Measurements from ENCODE around the gene CTNNBL1. TPM values are rescaled to one million over a fixed set of nuclear protein-coding genes. Genes with fewer than 3 reads are reported as not detected.

The CTNNBL1 gene
- total and polyA plus RNA-seq, 11 donors: 22.6 to 68.9 (median 50.5) TPM

GRCh38 chr20:37723668-37724067, 29.8 kb downstream of the CTNNBL1 start:
- H3K9me3 ChIP-seq: peaks cover 0 to 13% (median 2%) of the 10 kb centered on the region in 12 donors
- no peaks in the 10 kb centered on the region for H3K27me3 ChIP-seq
- no peaks in the 10 kb centered on the region for H3K36me3 ChIP-seq
- H3K4me1 ChIP-seq: peaks cover 0 to 33% (median 23%) of the 10 kb centered on the region in 12 donors
- no peak overlapping the region for H3K27ac ChIP-seq
- no peak for TF ChIP-seq CTCF (IDR thresholded peaks at IDR 0.05)
- TF ChIP-seq POLR2A (IDR thresholded peaks at IDR 0.05): no peak
- no peak for ATAC-seq
- intact Hi-C loops (cut with DNase I): no loop called here
- H3K4me3 ChIP-seq: no peak overlapping the region
- DNase-seq: no peak

- Histone ChIP-seq H3K9me3 (peaks cover 0 to 13% (median 2%) of the 10 kb centered on the region in 12 donors), H3K4me3 (no peak overlapping the region), H3K27me3 (no peaks in the 10 kb centered on the region), H3K27ac (no peak overlapping the region), H3K4me1 (peaks cover 0 to 48% (median 34%) of the 10 kb centered on the region in 12 donors), H3K36me3 (no peaks in the 10 kb centered on the region)
- no peak for DNase-seq
- intact Hi-C loops (cut with DNase I): no loop called here
- WGBS, 4 donors: 94 to 97% (median 96%) methylated on average over 7 of the region's 7 CpGs
- TF ChIP-seq POLR2A (IDR thresholded peaks at IDR 0.05): no peak
- no peak for TF ChIP-seq CTCF (IDR thresholded peaks at IDR 0.05)
- ATAC-seq: no peak
These were observed 31.3 kb downstream of the CTNNBL1 start for GRCh38 chr20:37725165-37725564.

GRCh38 chr20:37725855-37726254, 32.0 kb downstream of the CTNNBL1 start:
- no peak overlapping the region for H3K4me3 ChIP-seq
- 77 to 83% (median 81%) methylated on average over 5 of the region's 5 CpGs for WGBS, 4 donors
- intact Hi-C loops (cut with DNase I): no loop called here
- H3K4me1 ChIP-seq: peaks cover 0 to 52% (median 35%) of the 10 kb centered on the region in 12 donors
- H3K36me3 ChIP-seq: no peaks in the 10 kb centered on the region
- peaks cover 0 to 13% (median 2%) of the 10 kb centered on the region in 12 donors for H3K9me3 ChIP-seq
- TF ChIP-seq POLR2A (IDR thresholded peaks at IDR 0.05) (no peak), CTCF (IDR thresholded peaks at IDR 0.05) (no peak)
- H3K27ac ChIP-seq: peak overlapping the region in 2 of 12 donors; percentile 4 to 43
- ATAC-seq (no peak), DNase-seq (no peak)
- no peaks in the 10 kb centered on the region for H3K27me3 ChIP-seq

GRCh38 chr20:37726321-37726720, 32.5 kb downstream of the CTNNBL1 start:
- intact Hi-C loops (cut with DNase I): no loop called here
- no peak overlapping the region for H3K4me3 ChIP-seq
- H3K9me3 ChIP-seq: peaks cover 0 to 8% (median 2%) of the 10 kb centered on the region in 12 donors
- TF ChIP-seq CTCF (IDR thresholded peaks at IDR 0.05) (no peak), POLR2A (IDR thresholded peaks at IDR 0.05) (no peak)
- H3K4me1 ChIP-seq: peaks cover 0 to 54% (median 35%) of the 10 kb centered on the region in 12 donors
- ATAC-seq (no peak), DNase-seq (no peak)
- peak overlapping the region in 3 of 12 donors; percentile 4 to 54 (median 43) for H3K27ac ChIP-seq
- no peaks in the 10 kb centered on the region for H3K27me3 ChIP-seq
- H3K36me3 ChIP-seq: peaks cover 0 to under 1% (median 0%) of the 10 kb centered on the region in 9 donors

Measured in heart left ventricle (tissue), 16 donors.